Adrenal gland (tissue), 5 donors: Measurements from ENCODE around the gene SORT1.

ENCODE experiments used
- POLR2A ChIP-seq, 2 donors: fragments of 450-650 bp; IDR thresholded peaks; one replicate each; pipeline ENCODE4 v1.6.1; 2017; ENCODE audit warnings: antibody characterized with exemption in 2 of 2, mild to moderate bottlenecking in 2 of 2, moderate library complexity in 1 of 2
- TF ChIP-seq, protein P1 (sequence below), 6 experiments: fragments of 450-650 bp in 4 of 6; fragments of 200-600 bp in 2 of 6; sonication (generic) in 1 of 6; IDR thresholded peaks; 1 replicate in 5 of 6; 2 replicates in 1 of 6; pipeline versions ENCODE4 v1.5.1 to v1.8.0; 2016 to 2021; ENCODE audit warnings: antibody characterized with exemption in 6 of 6, mild to moderate bottlenecking in 2 of 6, moderate library complexity in 1 of 6
- donor health status: DM: no; HTN: no; CAD: no.

DNA sequence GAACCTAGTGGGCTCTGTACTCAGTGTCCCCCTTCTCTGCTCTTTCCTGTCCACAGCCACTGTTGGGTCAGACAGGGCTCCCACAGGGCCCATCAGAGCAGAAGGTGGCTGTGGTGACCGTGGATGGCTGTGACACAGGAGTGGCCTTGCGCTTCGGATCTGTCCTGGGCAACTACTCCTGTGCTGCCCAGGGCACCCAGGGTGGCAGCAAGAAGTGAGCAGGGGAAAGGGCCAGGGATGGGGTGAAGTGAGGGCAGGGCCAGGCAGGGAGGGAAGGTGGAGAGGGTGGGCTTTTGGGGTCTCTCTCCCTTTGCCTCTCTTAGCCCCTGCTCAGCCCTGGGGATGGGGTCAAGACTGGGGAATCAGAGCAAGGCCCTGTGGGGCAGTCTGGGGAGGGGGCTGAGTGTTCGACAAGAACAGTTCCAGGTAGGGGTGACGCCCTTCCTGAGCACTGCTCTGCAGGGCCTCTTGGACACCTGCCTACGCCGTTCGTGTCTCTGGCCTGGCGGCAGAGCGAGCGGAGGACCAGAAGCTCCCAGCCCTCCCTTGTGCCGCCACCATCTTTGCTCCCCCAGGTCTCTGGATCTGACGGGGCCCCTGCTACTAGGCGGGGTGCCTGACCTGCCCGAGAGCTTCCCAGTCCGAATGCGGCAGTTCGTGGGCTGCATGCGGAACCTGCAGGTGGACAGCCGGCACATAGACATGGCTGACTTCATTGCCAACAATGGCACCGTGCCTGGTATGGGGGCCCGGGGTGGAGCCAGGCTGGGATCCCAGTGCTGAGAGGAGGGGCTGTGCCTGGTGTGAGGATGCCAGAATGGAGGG lies 135.3 kb downstream of the SORT1 start:
- TF ChIP-seq POLR2A (IDR thresholded peaks at IDR 0.05) = no peak
- TF ChIP-seq, protein P1, sequence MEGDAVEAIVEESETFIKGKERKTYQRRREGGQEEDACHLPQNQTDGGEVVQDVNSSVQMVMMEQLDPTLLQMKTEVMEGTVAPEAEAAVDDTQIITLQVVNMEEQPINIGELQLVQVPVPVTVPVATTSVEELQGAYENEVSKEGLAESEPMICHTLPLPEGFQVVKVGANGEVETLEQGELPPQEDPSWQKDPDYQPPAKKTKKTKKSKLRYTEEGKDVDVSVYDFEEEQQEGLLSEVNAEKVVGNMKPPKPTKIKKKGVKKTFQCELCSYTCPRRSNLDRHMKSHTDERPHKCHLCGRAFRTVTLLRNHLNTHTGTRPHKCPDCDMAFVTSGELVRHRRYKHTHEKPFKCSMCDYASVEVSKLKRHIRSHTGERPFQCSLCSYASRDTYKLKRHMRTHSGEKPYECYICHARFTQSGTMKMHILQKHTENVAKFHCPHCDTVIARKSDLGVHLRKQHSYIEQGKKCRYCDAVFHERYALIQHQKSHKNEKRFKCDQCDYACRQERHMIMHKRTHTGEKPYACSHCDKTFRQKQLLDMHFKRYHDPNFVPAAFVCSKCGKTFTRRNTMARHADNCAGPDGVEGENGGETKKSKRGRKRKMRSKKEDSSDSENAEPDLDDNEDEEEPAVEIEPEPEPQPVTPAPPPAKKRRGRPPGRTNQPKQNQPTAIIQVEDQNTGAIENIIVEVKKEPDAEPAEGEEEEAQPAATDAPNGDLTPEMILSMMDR (IDR thresholded peaks at IDR 0.05) = no peak
